BLaER1 treated with 17β-estradiol and CSF1 and Interleukin-3, amounts not matched to agents 10 nM and 100 nM (cell line): ENCODE results near the gene MBD5.
"Not testable (repeated sequence)": the region's sequence is repeated elsewhere in the genome, so short reads cannot be mapped to it uniquely, and the experiment has no call there.

Experiments used
- H3K27ac ChIP-seq, 11 experiments: shearing (Covaris generic); formaldehyde crosslinking; 2 replicates each; pipeline ENCODE4 v1.8.1; 2022
- H3K27me3 ChIP-seq, 11 experiments: shearing (Covaris generic); formaldehyde crosslinking; 2 replicates each; pipeline ENCODE4 v1.8.1; 2022
- H3K36me3 ChIP-seq, 11 experiments: shearing (Covaris generic); formaldehyde crosslinking; 2 replicates each; pipeline ENCODE4 v1.8.1; 2022
- H3K4me1 ChIP-seq, 10 experiments: shearing (Covaris generic); formaldehyde crosslinking; 2 replicates each; pipeline ENCODE4 v1.8.1; 2022
- H3K4me2 ChIP-seq, 11 experiments: shearing (Covaris generic); formaldehyde crosslinking; 2 replicates each; pipeline ENCODE4 v1.8.1; 2022
- H3K4me3 ChIP-seq, 10 experiments: shearing (Covaris generic); formaldehyde crosslinking; 2 replicates each; pipeline ENCODE4 v1.8.1; 2022
- H3K9ac ChIP-seq, 11 experiments: shearing (Covaris generic); formaldehyde crosslinking; 2 replicates each; pipeline ENCODE4 v1.8.1; 2022
- H3K9me3 ChIP-seq, 11 experiments: shearing (Covaris generic); formaldehyde crosslinking; replicated peaks in 1 of 11; 2 replicates each; pipeline ENCODE4 v1.8.1; 2022
- H4K20me1 ChIP-seq, 11 experiments: shearing (Covaris generic); formaldehyde crosslinking; 2 replicates each; pipeline ENCODE4 v1.8.1; 2022
- Cebpa-rat ChIP-seq, 11 experiments: shearing (Covaris generic); IDR thresholded peaks; 2 replicates each; pipeline ENCODE4 v1.8.1; 2022

Gene MBD5

GRCh38 chr2:148540022-148540421 is 519.1 kb downstream of the MBD5 start:
- H3K9me3 ChIP-seq: peaks cover 0 to 20% (median 4%) of the 10 kb centered on the region in 11 experiments; a peak in 9 of 22 replicates
- H3K9ac ChIP-seq: peak overlapping the region in 4 of 11 experiments; percentile 4 to 30 (median 15); a peak in 5 of 22 replicates
- no peaks in the 10 kb centered on the region for H3K36me3 ChIP-seq
- H4K20me1 ChIP-seq: no peaks in the 10 kb centered on the region
- 0 out of 20 replicates have a peak overlapping the region, but pooled peaks of 1 of the 10 experiments have one; percentile 0 for H3K4me3 ChIP-seq
- TF ChIP-seq Cebpa-rat (IDR thresholded peaks at IDR 0.05): no peak
- peak overlapping the region in 10 of 11 experiments; percentile 10 to 75 (median 61); a peak in 16 of 22 replicates for H3K27ac ChIP-seq
- H3K4me1 ChIP-seq: peaks cover 7 to 73% (median 33%) of the 10 kb centered on the region in 10 experiments
- peak overlapping the region; percentile 16 to 81 (median 66); a peak in 19 of 22 replicates for H3K4me2 ChIP-seq
- H3K27me3 ChIP-seq: no peaks in the 10 kb centered on the region

DNA sequence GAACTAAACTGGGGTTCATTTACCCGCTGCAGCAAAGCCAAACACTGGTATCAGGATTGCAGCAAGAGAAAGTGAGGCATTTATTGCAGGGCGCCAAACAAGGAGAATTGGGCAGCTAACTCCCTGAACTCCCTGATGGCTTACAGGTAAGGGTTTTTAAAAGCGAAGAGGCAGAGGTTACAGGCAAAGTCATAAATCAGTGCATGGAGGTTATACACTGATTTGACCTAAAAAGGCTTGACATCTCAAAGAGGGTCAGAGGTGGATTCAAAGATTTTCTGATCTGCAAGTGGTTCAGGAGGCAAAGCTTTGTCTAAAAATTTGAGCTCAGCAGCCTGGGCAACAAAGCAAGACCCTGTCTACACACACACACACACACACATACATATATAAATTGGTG is 520.9 kb downstream of the MBD5 start:
- TF ChIP-seq Cebpa-rat (IDR thresholded peaks at IDR 0.05): no peak
- H3K4me2 ChIP-seq: peak overlapping the region in 3 of 11 experiments; percentile 66 to 81 (median 77); a peak in 3 of 22 replicates
- H4K20me1 ChIP-seq: no peaks in the 10 kb centered on the region
- H3K4me1 ChIP-seq: peaks cover 24 to 86% (median 49%) of the 10 kb centered on the region in 10 experiments
- no peak overlapping the region for H3K4me3 ChIP-seq
- no peaks in the 10 kb centered on the region for H3K27me3 ChIP-seq
- H3K9ac ChIP-seq: no peak overlapping the region
- H3K9me3 ChIP-seq: peaks cover 0 to 28% (median 8%) of the 10 kb centered on the region in 11 experiments; a peak in 9 of 22 replicates
- peak overlapping the region in 3 of 11 experiments; percentile 97 to 98 (median 98); a peak in 3 of 22 replicates for H3K27ac ChIP-seq
- no peaks in the 10 kb centered on the region for H3K36me3 ChIP-seq

- Histone ChIP-seq H3K36me3 (no peaks in the 10 kb centered on the region), H3K9ac (no peak overlapping the region), H3K27me3 (no peaks in the 10 kb centered on the region), H3K9me3 (peaks cover 0 to 34% (median 8%) of the 10 kb centered on the region in 11 experiments; a peak in 9 of 22 replicates), H4K20me1 (no peaks in the 10 kb centered on the region), H3K4me3 (no peak overlapping the region), H3K4me1 (peaks cover 30 to 94% (median 57%) of the 10 kb centered on the region in 10 experiments), H3K4me2 (peak overlapping the region in 1 of 11 experiments; percentile 27; a peak in 1 of 22 replicates), H3K27ac (peak overlapping the region in 7 of 11 experiments; percentile 54 to 99 (median 98); a peak in 11 of 22 replicates)
- TF ChIP-seq Cebpa-rat (IDR thresholded peaks at IDR 0.05): no peak
Measured at GRCh38 chr2:148542614-148543013, 521.7 kb downstream of the MBD5 start.

- not testable (repeated sequence) for H3K9ac ChIP-seq, H4K20me1 ChIP-seq, H3K36me3 ChIP-seq, H3K4me3 ChIP-seq, H3K27me3 ChIP-seq
- Histone ChIP-seq H3K4me2 (peak overlapping the region in 3 of 11 experiments; percentile 6 to 31 (median 27); a peak in 2 of 22 replicates), H3K27ac (peak overlapping the region in 9 of 11 experiments; percentile 27 to 99 (median 98); a peak in 14 of 22 replicates), H3K9me3 (peaks cover 0 to 36% (median 8%) of the 10 kb centered on the region in 11 experiments; a peak in 9 of 22 replicates), H3K4me1 (peaks cover 30 to 95% (median 62%) of the 10 kb centered on the region in 10 experiments)
Measured at GRCh38 chr2:148543088-148543540, 522.2 kb downstream of the MBD5 start.

GRCh38 chr2:148545390-148546256 is 524.7 kb downstream of the MBD5 start:
- Histone ChIP-seq H3K27me3 (no peaks in the 10 kb centered on the region), H3K4me1 (peaks cover 23 to 79% (median 47%) of the 10 kb centered on the region in 10 experiments), H3K27ac (peak overlapping the region; percentile 51 to 99 (median 97); a peak in 21 of 22 replicates), H3K4me2 (peak overlapping the region; percentile 71 to 96 (median 88)), H3K36me3 (no peaks in the 10 kb centered on the region), H3K9me3 (peaks cover 0 to 53% (median 8%) of the 10 kb centered on the region in 11 experiments; a peak in 9 of 22 replicates), H3K4me3 (peak overlapping the region in 4 of 10 experiments; percentile 14 to 40 (median 28); a peak in 6 of 20 replicates), H4K20me1 (no peaks in the 10 kb centered on the region), H3K9ac (peak overlapping the region in 10 of 11 experiments; percentile 23 to 84 (median 80); a peak in 19 of 22 replicates)
- no peak for TF ChIP-seq Cebpa-rat (IDR thresholded peaks at IDR 0.05)

DNA sequence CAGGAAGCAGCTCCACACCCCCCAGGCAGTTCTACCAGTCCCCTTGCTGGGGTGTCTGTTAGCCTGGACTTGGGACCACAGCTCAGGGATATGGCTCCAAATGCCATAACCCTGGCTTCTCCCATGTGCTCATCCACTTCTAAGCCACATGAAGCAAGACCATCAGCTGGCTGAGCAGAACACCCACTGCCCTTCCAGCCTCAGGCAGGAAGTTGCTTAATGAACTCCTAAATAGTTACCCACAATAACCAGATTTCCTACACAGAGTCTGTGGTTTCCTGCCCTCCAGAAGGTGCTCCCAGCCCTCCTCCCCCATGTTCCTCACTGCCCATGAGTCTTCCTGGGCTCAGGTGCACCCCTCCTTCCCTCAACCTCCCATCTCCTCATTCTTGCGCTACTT is 525.4 kb downstream of the MBD5 start:
- H3K27me3 ChIP-seq: no peaks in the 10 kb centered on the region
- H3K4me2 ChIP-seq: peak overlapping the region; percentile 71 to 96 (median 88)
- TF ChIP-seq Cebpa-rat (IDR thresholded peaks at IDR 0.05): peak; percentile 39 to 99 (median 98); a peak in 20 of 22 replicates
- H3K4me1 ChIP-seq: peaks cover 23 to 77% (median 49%) of the 10 kb centered on the region in 10 experiments
- H4K20me1 ChIP-seq: no peaks in the 10 kb centered on the region
- peak overlapping the region in 10 of 11 experiments; percentile 23 to 84 (median 80); a peak in 19 of 22 replicates for H3K9ac ChIP-seq
- H3K4me3 ChIP-seq: peak overlapping the region in 4 of 10 experiments; percentile 14 to 40 (median 28); a peak in 6 of 20 replicates
- peak overlapping the region; percentile 51 to 99 (median 97); a peak in 21 of 22 replicates for H3K27ac ChIP-seq
- H3K9me3 ChIP-seq: peaks cover 0 to 53% (median 8%) of the 10 kb centered on the region in 11 experiments; a peak in 9 of 22 replicates
- H3K36me3 ChIP-seq: no peaks in the 10 kb centered on the region

GRCh38 chr2:148548716-148549400 is 528.0 kb downstream of the MBD5 start:
- no peaks in the 10 kb centered on the region for H3K36me3 ChIP-seq
- H3K4me1 ChIP-seq: peaks cover 42 to 77% (median 65%) of the 10 kb centered on the region in 10 experiments
- H3K9ac ChIP-seq: no peak overlapping the region
- TF ChIP-seq Cebpa-rat (IDR thresholded peaks at IDR 0.05): no peak
- no peak overlapping the region for H3K4me3 ChIP-seq
- H3K4me2 ChIP-seq: peak overlapping the region in 3 of 11 experiments; percentile 87 to 96 (median 89); a peak in 3 of 22 replicates
- H4K20me1 ChIP-seq: no peaks in the 10 kb centered on the region
- H3K9me3 ChIP-seq: peaks cover 0 to 46% (median 8%) of the 10 kb centered on the region in 11 experiments; a peak in 9 of 22 replicates
- H3K27ac ChIP-seq: peak overlapping the region in 8 of 11 experiments; percentile 90 to 99 (median 98); a peak in 15 of 22 replicates
- H3K27me3 ChIP-seq: no peaks in the 10 kb centered on the region
